ENCODE measurements around the gene MYO3A.
"Not testable (repeated sequence)": the region's sequence is repeated elsewhere in the genome, so short reads cannot be mapped to it uniquely, and the experiment has no call there.

MYO3A gene

GRCh38 chr10:26090762-26091161 is 156.7 kb downstream of the MYO3A start:
- no peak for DNase-seq (ENCODE audit: low read depth)

- DNase-seq (ENCODE audit: low read depth) = no peak
Observed at GRCh38 chr10:26093229-26093628, 159.2 kb downstream of the MYO3A start.

- no peak for DNase-seq (ENCODE audit: low read depth)
Observed at GRCh38 chr10:26095781-26096180, 161.8 kb downstream of the MYO3A start.

DNA sequence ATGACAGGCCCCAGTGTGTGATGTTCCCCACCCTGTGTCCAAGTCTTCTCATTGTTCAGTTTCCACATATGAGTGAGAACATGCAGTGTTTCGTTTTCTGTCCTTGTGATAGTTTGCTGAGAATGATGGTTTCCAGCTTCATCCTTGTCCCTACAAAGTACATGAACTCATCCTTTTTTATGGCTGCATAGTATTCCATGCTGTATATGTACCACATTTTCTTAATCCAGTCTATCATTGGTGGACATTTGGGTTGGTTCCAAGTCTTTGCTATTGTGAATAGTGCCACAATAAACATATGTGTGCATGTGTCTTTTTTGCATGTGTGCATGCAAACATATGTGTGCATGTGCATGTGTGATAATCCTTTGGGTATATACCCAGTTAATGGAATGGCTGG is 163.5 kb downstream of the MYO3A start:
- DNase-seq (ENCODE audit: low read depth) = not testable (repeated sequence)

DNA sequence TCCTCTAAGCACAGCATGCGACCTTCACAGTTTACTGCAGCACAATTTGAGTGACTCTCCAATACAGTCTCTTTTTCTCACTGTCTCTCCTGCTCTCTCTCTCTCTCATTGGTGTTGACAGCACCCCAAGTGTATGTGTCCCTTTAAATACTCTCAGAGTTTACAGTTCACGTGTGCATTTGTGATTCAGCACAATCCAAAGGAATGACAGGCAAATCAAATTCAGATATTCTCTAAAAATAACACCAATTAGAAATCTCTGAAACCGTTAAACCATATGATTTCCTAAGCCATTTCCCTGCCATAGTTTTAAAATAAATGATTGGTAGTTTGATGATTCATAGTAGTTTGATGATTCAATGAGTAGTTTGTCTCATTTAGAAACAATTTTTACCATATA is 178.5 kb downstream of the MYO3A start:
- DNase-seq (ENCODE audit: low read depth) = peak; percentile 9

DNA sequence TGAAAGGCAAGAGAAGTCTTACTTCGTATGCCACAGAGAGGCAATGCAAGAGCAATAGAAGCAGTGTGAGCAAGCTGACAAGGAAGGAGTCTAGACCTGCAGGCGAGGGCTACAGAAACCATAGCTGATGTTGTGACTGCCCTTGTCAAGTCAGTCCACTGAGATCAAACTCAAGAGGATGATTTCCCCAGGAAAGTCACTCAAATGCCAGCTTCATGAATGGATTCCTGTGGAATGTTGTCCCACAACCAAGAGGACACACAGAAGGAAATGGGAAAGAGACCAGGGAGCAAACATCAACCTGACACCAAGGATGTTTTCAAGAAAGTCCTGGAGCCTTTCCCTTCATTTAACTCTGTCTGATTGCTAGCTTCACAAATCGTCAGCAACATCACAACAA is 204.6 kb downstream of the MYO3A start:
- DNase-seq (ENCODE audit: low read depth) = no peak

DNA sequence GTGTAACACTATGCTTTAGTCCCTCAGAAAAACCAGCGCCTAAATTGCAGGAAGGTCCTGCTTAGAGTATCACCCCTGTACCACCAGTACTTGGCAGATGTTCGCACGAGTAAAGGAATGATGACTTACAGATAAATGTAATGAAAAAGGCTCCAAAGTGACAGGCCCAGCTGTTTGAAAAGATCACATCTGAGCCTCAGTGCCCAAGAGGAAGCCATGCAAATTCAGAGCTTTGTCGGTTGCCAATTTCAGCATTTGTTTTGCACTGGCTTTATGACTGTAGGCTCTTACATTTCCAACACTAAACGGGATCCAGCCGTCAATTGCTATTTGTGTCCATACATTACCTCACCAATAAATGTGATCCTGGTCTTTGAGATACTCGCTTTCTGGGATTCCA is 222.0 kb downstream of the MYO3A start:
- no peak for DNase-seq (ENCODE audit: low read depth)

GRCh38 chr10:26157734-26158133 is 223.7 kb downstream of the MYO3A start:
- DNase-seq (ENCODE audit: low read depth) = no peak

GRCh38 chr10:26169466-26169865 is 235.4 kb downstream of the MYO3A start:
- no peak for DNase-seq (ENCODE audit: low read depth)

DNA sequence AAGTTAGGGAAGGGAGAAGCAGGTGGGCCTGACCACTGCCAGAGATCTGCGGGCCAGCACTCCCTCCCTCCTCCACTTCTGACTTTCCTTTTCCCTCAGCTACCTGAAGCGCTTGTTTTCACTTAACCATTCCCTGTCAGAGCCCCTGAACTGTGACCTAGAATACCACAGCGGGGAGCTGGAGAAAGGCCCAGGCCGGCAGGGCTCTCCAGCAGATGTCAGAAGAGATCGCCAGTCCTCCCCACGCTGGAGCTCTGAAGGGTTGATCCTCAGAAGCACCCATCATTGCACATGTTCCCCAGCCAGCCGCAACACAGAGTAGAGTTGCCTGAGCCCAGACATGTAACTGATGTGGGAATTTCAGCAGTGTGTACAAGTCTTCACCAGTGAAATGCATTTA is 238.1 kb downstream of the MYO3A start:
- DNase-seq (ENCODE audit: low read depth) = no peak

DNA sequence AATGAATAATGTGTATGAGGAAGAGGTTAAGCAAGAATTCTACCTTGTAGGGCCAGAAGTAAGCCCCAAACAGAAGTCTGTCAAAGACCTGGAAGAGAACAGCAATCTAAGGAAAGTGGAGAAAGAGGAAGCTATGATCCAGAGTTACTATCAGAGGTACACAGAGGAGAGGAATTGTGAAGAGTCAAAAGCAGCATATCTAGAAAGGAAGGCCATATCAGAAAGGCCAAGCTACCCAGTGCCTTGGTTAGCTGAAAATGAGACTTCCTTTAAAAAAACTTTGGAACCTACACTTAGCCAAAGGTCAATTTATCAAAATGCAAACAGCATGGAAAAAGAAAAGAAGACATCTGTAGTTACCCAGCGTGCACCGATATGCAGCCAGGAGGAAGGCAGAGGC is 239.8 kb downstream of the MYO3A start:
- DNase-seq (ENCODE audit: low read depth) = no peak

- no peak for DNase-seq (ENCODE audit: low read depth)
Observed at GRCh38 chr10:26177341-26177740, 243.3 kb downstream of the MYO3A start.

GRCh38 chr10:26194275-26194674 is 260.2 kb downstream of the MYO3A start:
- DNase-seq (ENCODE audit: low read depth) = no peak

GRCh38 chr10:26197248-26197647 is 263.2 kb downstream of the MYO3A start:
- DNase-seq (ENCODE audit: low read depth) = no peak

DNA sequence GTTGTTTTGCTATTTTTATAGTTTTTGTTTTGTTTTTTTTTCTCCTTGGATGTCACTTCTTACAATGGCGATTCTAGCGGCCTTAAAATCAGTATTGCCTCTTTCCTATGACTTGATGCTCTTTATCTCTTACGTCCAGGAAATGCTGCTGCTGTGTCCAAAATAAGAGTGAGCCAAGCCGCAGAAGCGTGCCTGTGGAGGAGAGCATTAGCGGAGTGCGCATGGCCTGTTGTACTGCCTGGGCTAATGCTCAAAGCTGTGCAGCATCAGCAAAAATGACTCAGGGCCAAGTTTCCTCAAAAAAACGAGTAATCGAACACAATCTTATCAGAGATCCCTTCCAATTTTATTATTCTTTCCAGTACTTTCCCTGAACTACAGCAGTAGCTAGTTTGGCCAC is 264.1 kb downstream of the MYO3A start:
- DNase-seq (ENCODE audit: low read depth) = no peak

GRCh38 chr10:26199841-26200240 is 265.8 kb downstream of the MYO3A start:
- DNase-seq (ENCODE audit: low read depth) = no peak

GRCh38 chr10:26205223-26205622 is 271.2 kb downstream of the MYO3A start:
- no peak for DNase-seq (ENCODE audit: low read depth)

- no peak for DNase-seq (ENCODE audit: low read depth)
Observed at GRCh38 chr10:26211781-26212444, 277.9 kb downstream of the MYO3A start.

GRCh38 chr10:26212511-26212910 is 278.5 kb downstream of the MYO3A start:
- no peak for DNase-seq (ENCODE audit: low read depth)

- DNase-seq (ENCODE audit: low read depth) = no peak
Observed at GRCh38 chr10:26213157-26213800, 279.2 kb downstream of the MYO3A start.

DNA sequence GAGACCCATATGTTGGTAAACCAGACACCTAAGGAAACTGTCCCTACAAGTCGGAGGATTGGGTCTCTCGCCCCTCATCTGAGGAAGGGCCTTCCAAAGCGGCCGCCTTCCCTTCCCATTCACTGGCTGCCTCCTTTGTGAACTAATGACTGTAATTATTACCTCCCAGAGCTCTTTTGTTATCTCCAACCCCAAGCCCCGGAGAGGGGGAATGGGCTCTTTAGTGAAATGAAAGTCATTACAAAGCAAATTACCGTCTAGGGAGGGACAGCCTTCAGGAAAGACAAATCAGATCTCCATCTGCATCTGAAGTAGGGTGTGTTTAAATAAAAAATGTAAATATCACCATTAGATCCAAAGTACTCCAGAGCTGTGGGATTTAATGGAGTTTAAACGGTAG is 280.0 kb downstream of the MYO3A start:
- no peak for DNase-seq (ENCODE audit: low read depth)

DNA sequence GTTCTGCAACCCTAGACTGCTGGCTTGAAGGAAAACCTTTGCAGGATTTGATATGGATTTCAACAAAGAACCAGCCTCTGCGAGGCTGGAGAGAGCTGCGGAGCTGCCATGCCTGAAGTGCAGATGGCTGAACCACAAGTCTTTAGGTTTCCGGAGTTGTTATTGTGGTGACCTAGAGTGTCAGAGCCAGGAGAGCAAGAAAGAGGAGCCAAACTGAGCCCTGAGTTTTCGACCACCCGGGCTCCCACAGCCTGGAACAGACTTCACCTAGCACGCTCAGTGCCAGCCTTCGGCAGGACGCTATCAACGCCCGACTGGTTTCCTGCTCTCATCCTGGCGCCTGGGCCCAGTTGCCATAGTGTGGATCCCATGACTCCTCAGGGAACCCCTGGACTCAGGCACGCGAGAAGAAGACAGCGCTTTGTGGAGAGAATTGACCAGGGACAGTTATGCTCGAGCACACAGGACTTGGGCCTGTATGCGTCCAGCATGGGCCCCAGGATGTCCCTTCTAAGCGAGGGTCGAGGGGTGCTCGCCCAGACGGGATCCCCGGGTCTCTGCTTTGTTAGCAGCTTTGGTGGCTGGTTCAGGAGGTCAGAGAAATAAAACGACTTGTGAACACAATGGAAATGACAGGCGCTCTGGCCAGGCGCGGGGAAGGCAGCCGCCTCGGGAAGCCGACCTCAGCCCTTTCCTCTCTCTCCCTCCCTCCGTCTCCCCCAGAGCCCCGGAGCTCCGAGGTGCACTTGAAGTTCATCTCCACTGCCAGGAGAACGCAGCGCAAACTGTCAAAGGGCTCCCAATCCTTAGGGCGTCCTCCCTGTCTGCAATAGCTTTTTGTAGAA is 280.7 kb downstream of the MYO3A start:
- DNase-seq (ENCODE audit: low read depth) = no peak

DNA sequence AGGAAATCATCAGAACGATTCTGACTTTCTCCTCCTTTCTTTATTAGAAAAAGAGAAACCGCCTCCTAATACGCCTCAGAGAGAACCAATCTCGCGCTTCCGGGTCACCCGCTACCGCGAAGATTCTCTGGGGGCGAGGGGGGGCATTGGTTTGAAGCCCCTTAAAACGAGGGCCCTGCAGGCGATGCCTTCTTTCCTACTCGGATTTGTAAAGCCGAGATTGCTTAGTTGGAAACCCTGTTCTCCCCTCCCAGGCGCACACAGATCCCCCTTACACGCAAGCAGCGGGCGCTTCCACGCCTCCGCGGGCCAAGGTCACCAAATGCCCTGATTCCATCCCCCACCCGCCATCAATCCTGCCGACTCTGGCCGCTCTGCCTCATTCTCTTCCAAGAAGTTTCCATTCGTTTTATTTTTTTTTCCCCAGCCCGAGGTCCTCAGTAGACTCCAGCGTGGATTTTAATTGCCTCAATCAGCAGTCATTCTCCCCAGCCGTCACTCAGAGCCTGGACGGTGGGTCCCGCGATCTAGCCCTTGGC is 281.4 kb downstream of the MYO3A start:
- DNase-seq (ENCODE audit: low read depth) = no peak

All from EH (cell line).